ENCODE measurements around the gene IPO13. TPM values are rescaled to one million over a fixed set of nuclear protein-coding genes. Genes with fewer than 3 reads are reported as not detected.

The IPO13 gene
- total and polyA plus RNA-seq, 9 donors, result 8.6 to 30.3 (median 20.8) TPM

DNA sequence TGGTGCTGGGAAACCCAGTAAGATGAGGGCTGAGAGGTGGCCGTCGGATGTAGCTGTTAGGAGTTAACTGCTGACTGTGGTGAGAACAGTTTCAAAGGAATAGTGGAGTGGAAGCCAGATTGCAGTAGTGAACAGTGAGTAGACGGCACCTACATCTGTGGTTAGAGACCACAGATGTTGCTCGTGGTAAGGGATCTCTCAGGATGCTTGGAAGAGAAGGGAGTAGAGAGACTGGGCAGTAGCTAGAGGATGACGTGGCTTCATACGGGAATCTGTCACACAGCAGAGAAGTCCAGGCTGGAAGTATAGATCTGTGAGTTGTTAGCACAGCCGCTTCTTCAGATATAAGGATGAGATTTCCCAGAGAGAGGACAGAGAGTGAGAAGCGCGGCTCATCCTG, 20.9 kb upstream of the IPO13 start:
- H3K9me3 ChIP-seq, result no peaks in the 10 kb centered on the region
- H3K27me3 ChIP-seq, result no peaks in the 10 kb centered on the region
- intact Hi-C loops (cut with DNase I), result no loop called here
- TF ChIP-seq, protein P1, sequence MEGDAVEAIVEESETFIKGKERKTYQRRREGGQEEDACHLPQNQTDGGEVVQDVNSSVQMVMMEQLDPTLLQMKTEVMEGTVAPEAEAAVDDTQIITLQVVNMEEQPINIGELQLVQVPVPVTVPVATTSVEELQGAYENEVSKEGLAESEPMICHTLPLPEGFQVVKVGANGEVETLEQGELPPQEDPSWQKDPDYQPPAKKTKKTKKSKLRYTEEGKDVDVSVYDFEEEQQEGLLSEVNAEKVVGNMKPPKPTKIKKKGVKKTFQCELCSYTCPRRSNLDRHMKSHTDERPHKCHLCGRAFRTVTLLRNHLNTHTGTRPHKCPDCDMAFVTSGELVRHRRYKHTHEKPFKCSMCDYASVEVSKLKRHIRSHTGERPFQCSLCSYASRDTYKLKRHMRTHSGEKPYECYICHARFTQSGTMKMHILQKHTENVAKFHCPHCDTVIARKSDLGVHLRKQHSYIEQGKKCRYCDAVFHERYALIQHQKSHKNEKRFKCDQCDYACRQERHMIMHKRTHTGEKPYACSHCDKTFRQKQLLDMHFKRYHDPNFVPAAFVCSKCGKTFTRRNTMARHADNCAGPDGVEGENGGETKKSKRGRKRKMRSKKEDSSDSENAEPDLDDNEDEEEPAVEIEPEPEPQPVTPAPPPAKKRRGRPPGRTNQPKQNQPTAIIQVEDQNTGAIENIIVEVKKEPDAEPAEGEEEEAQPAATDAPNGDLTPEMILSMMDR (IDR thresholded peaks at IDR 0.05), result no peak
- TF ChIP-seq EP300 (IDR thresholded peaks at IDR 0.05), result no peak
- TF ChIP-seq POLR2A (IDR thresholded peaks at IDR 0.05), result no peak
- no peak for DNase-seq
- H3K4me1 ChIP-seq (ENCODE audit: insufficient read depth), result no peaks in the 10 kb centered on the region
- no peak overlapping the region for H3K27ac ChIP-seq
- 94 to 95% (median 95%) methylated on average over 9 of the region's 9 CpGs for WGBS, 3 donors
- H3K36me3 ChIP-seq, result no peaks in the 10 kb centered on the region
- no peak overlapping the region for H3K4me3 ChIP-seq

GRCh38 chr1:43930168-43930948, 16.4 kb upstream of the IPO13 start:
- DNase-seq, result no peak
- 93 to 97% (median 96%) methylated on average over 10 of the region's 10 CpGs for WGBS, 3 donors
- TF ChIP-seq, protein P1 (IDR thresholded peaks at IDR 0.05), result no peak
- no peak for TF ChIP-seq POLR2A (IDR thresholded peaks at IDR 0.05)
- no peak for TF ChIP-seq EP300 (IDR thresholded peaks at IDR 0.05)
- peaks cover 4% of the 10 kb centered on the region for H3K4me1 ChIP-seq (ENCODE audit: insufficient read depth)
- H3K27ac ChIP-seq, result no peak overlapping the region
- H3K27me3 ChIP-seq, result no peaks in the 10 kb centered on the region
- no peaks in the 10 kb centered on the region for H3K9me3 ChIP-seq
- H3K4me3 ChIP-seq, result no peak overlapping the region
- no peaks in the 10 kb centered on the region for H3K36me3 ChIP-seq
- intact Hi-C loops (cut with DNase I), result loop anchor here (5.0 to 10.0 kb wide), 4 partner anchors 163 to 706 kb away; partner anchors contain the start of gene PTPRF (in 1 of the 4)

- TF ChIP-seq, protein P1 (IDR thresholded peaks at IDR 0.05), result no peak
- H3K27ac ChIP-seq, result no peak overlapping the region
- H3K4me3 ChIP-seq, result no peak overlapping the region
- no peaks in the 10 kb centered on the region for H3K27me3 ChIP-seq
- intact Hi-C loops (cut with DNase I), result loop anchor here (5.0 to 10.0 kb wide), 4 partner anchors 164 to 706 kb away; partner anchors contain the start of gene PTPRF (in 1 of the 4)
- H3K4me1 ChIP-seq (ENCODE audit: insufficient read depth), result peaks cover 4% of the 10 kb centered on the region
- WGBS, 3 donors, result 71 to 79% (median 76%) methylated on average over 4 of the region's 4 CpGs
- H3K9me3 ChIP-seq, result no peaks in the 10 kb centered on the region
- DNase-seq, result no peak
- H3K36me3 ChIP-seq, result no peaks in the 10 kb centered on the region
Observed at GRCh38 chr1:43930949-43931275, 15.8 kb upstream of the IPO13 start.

DNA sequence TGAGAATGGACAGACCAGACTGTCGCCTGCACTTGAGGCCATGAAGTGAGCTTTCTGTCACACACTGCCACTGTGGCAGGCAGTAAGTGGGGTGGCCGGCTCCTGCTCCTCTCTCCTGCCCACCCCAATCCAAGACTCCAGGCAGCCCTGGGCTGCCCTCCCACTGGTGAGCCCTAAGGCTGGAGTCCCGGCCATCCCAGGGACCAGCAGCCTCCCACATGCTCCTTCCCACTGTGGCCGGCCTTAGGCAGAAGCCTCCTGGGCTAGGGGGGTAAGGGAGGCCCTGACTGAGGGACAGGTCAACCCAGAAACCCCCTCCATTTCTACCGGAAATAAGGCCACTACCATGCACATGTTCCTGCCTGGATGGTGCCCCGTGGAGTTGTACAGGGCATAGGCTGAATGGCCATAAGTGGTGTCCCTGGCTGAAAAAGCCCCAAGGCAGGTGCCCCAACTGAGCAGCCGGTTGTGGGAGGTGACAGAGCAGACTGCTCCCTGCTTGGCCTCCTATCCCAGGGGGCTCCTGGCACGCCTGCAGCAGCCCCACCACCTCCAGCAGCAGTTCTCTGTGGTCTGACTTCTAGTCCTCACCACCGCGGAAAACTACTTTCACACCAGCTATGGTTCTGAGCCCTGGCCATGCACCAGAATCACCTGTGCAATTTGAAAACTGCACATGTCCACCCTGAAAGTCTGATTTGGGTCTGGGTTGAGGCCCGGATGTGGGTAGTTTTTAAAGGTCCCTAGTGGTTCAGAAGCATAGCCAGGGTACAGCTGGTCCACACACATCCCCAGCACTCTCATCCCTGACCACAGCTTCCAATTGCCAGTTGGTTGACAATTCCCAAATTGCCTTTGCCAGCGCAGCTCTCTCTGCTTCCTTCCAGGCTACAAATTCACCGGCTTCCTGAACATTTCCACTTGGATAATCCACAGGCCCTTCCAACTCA, 14.8 kb upstream of the IPO13 start:
- TF ChIP-seq, protein P1 (IDR thresholded peaks at IDR 0.05), result no peak
- TF ChIP-seq EP300 (IDR thresholded peaks at IDR 0.05) (no peak), POLR2A (IDR thresholded peaks at IDR 0.05) (no peak)
- DNase-seq, result no peak
- 89 to 91% (median 89%) methylated on average over 13 of the region's 13 CpGs for WGBS, 3 donors
- Histone ChIP-seq H3K36me3 (no peaks in the 10 kb centered on the region), H3K9me3 (no peaks in the 10 kb centered on the region), H3K4me3 (no peak overlapping the region), H3K4me1 (ENCODE audit: insufficient read depth) (peaks cover 4% of the 10 kb centered on the region), H3K27me3 (no peaks in the 10 kb centered on the region), H3K27ac (no peak overlapping the region)
- intact Hi-C loops (cut with DNase I), result loop anchor here (5.0 to 10.0 kb wide), 4 partner anchors 165 to 707 kb away; partner anchors contain the start of gene PTPRF (in 1 of the 4)
